Mammary epithelial cell (primary cell): ENCODE results near the gene DUSP18.

Experiments
- EZH2 ChIP-seq: IDR thresholded peaks from 2 replicates; pipeline ENCODE4 v1.6.1; 2012; ENCODE audit warnings: low read length, inconsistent platforms, borderline replicate concordance
- TF ChIP-seq, protein P1 (sequence below), 2 donors: IDR thresholded peaks in 1 of 2; conservative IDR thresholded peaks in 1 of 2; 2 replicates each; pipeline ENCODE4 v1.5.1; 2011 to 2012; ENCODE audit warnings: inconsistent platforms in 2 of 2, low read length in 2 of 2, mild to moderate bottlenecking in 2 of 2, control low read depth in 1 of 2, low read depth in 1 of 2; ENCODE audit not compliant: insufficient read depth in 1 of 2; ENCODE audit errors: extremely low read depth in 1 of 2

DNA sequence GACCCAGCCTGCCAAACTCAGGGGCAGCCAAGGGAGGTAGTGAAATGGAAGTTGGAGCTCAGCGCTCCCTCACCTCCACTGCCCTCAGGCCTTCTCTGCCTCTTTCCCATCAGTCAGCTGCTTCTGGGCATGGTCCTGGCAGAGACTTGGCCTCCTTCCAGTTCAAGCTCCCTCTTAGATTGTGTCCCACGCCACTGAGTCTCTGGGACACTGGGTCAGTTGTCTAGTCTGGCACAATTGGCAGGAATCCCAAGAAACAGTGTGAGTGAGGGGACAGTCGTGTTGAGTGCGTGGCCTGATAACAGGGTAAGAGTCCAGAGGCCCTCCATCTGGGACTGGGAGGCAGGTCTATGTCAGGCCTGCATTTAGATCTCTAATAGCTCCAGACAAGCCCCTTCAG lies 39.2 kb downstream of the DUSP18 start:
- TF ChIP-seq, protein P1, sequence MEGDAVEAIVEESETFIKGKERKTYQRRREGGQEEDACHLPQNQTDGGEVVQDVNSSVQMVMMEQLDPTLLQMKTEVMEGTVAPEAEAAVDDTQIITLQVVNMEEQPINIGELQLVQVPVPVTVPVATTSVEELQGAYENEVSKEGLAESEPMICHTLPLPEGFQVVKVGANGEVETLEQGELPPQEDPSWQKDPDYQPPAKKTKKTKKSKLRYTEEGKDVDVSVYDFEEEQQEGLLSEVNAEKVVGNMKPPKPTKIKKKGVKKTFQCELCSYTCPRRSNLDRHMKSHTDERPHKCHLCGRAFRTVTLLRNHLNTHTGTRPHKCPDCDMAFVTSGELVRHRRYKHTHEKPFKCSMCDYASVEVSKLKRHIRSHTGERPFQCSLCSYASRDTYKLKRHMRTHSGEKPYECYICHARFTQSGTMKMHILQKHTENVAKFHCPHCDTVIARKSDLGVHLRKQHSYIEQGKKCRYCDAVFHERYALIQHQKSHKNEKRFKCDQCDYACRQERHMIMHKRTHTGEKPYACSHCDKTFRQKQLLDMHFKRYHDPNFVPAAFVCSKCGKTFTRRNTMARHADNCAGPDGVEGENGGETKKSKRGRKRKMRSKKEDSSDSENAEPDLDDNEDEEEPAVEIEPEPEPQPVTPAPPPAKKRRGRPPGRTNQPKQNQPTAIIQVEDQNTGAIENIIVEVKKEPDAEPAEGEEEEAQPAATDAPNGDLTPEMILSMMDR (conservative IDR thresholded peaks at IDR 0.05 in 1 of 2, IDR thresholded peaks at IDR 0.05 in 1 of 2; ENCODE audit: extremely low read depth in 1 of 2, insufficient read depth in 1 of 2, low read depth in 1 of 2, low read length in 2 of 2): no peak
- no peak for TF ChIP-seq EZH2
